ENCODE measurements around the gene FAM174B. TPM values are rescaled to one million over a fixed set of nuclear protein-coding genes. Genes with fewer than 3 reads are reported as not detected.
A peak's percentile ranks its signal among the peaks of the same experiment; 100 is the strongest.

The FAM174B gene
- total and polyA plus RNA-seq, 4 donors = 9.9 to 23.5 (median 17.9) TPM

- WGBS (ENCODE audit: insufficient coverage) = 81% methylated on average over 3 of the region's 4 CpGs
- no peaks in the 10 kb centered on the region for H3K27me3 ChIP-seq (ENCODE audit: control insufficient read depth, insufficient read depth, low read length)
- no peaks in the 10 kb centered on the region for H3K9me3 ChIP-seq (ENCODE audit: control insufficient read depth, insufficient read depth, low read length)
- H3K4me3 ChIP-seq (ENCODE audit: low read depth, low read length) = no peak overlapping the region
- DNase-seq (ENCODE audit: low read depth in 4 of 6, low spot score in 6 of 6) = peak in 1 of 6 donors; percentile 43
- H3K4me1 ChIP-seq (ENCODE audit: control insufficient read depth, insufficient read depth, low read length) = peaks cover 8% of the 10 kb centered on the region
- H3K36me3 ChIP-seq (ENCODE audit: control insufficient read depth, insufficient read depth, low read length) = no peaks in the 10 kb centered on the region
- no peak overlapping the region for H3K27ac ChIP-seq (ENCODE audit: low read depth, low read length)
These were observed 22.4 kb upstream of the FAM174B start for GRCh38 chr15:92677999-92678398.

GRCh38 chr15:92676561-92676960 lies 21.0 kb upstream of the FAM174B start:
- Histone ChIP-seq H3K27ac (ENCODE audit: low read depth, low read length) (no peak overlapping the region), H3K36me3 (ENCODE audit: control insufficient read depth, insufficient read depth, low read length) (no peaks in the 10 kb centered on the region), H3K9me3 (ENCODE audit: control insufficient read depth, insufficient read depth, low read length) (no peaks in the 10 kb centered on the region), H3K4me1 (ENCODE audit: control insufficient read depth, insufficient read depth, low read length) (peaks cover 8% of the 10 kb centered on the region), H3K4me3 (ENCODE audit: low read depth, low read length) (no peak overlapping the region), H3K27me3 (ENCODE audit: control insufficient read depth, insufficient read depth, low read length) (no peaks in the 10 kb centered on the region)
- DNase-seq (ENCODE audit: low read depth in 4 of 6, low spot score in 6 of 6) = no peak
- WGBS (ENCODE audit: insufficient coverage) = no CpG with 5 or more reads among the region's 2 CpGs

GRCh38 chr15:92675485-92675884 lies 19.9 kb upstream of the FAM174B start:
- Histone ChIP-seq H3K27ac (ENCODE audit: low read depth, low read length) (no peak overlapping the region), H3K27me3 (ENCODE audit: control insufficient read depth, insufficient read depth, low read length) (no peaks in the 10 kb centered on the region), H3K36me3 (ENCODE audit: control insufficient read depth, insufficient read depth, low read length) (no peaks in the 10 kb centered on the region), H3K9me3 (ENCODE audit: control insufficient read depth, insufficient read depth, low read length) (no peaks in the 10 kb centered on the region), H3K4me3 (ENCODE audit: low read depth, low read length) (no peak overlapping the region), H3K4me1 (ENCODE audit: control insufficient read depth, insufficient read depth, low read length) (peaks cover 7% of the 10 kb centered on the region)
- peak in 1 of 6 donors; percentile 22 for DNase-seq (ENCODE audit: low read depth in 4 of 6, low spot score in 6 of 6)
- WGBS (ENCODE audit: insufficient coverage) = 60% methylated on average over 1 of the region's 4 CpGs

- Histone ChIP-seq H3K27me3 (ENCODE audit: control insufficient read depth, insufficient read depth, low read length) (no peaks in the 10 kb centered on the region), H3K4me3 (ENCODE audit: low read depth, low read length) (no peak overlapping the region), H3K27ac (ENCODE audit: low read depth, low read length) (no peak overlapping the region), H3K36me3 (ENCODE audit: control insufficient read depth, insufficient read depth, low read length) (no peaks in the 10 kb centered on the region), H3K9me3 (ENCODE audit: control insufficient read depth, insufficient read depth, low read length) (no peaks in the 10 kb centered on the region), H3K4me1 (ENCODE audit: control insufficient read depth, insufficient read depth, low read length) (peaks cover 7% of the 10 kb centered on the region)
- no peak for DNase-seq (ENCODE audit: low read depth in 4 of 6, low spot score in 6 of 6)
- 93% methylated on average over 4 of the region's 6 CpGs for WGBS (ENCODE audit: insufficient coverage)
These were observed 18.8 kb upstream of the FAM174B start for GRCh38 chr15:92674347-92674746.

- Histone ChIP-seq H3K4me3 (ENCODE audit: low read depth, low read length) (no peak overlapping the region), H3K36me3 (ENCODE audit: control insufficient read depth, insufficient read depth, low read length) (no peaks in the 10 kb centered on the region), H3K27ac (ENCODE audit: low read depth, low read length) (no peak overlapping the region), H3K9me3 (ENCODE audit: control insufficient read depth, insufficient read depth, low read length) (no peaks in the 10 kb centered on the region), H3K4me1 (ENCODE audit: control insufficient read depth, insufficient read depth, low read length) (peaks cover 14% of the 10 kb centered on the region), H3K27me3 (ENCODE audit: control insufficient read depth, insufficient read depth, low read length) (no peaks in the 10 kb centered on the region)
- no peak for DNase-seq (ENCODE audit: low read depth in 4 of 6, low spot score in 6 of 6)
- WGBS (ENCODE audit: insufficient coverage) = 50% methylated on average over 2 of the region's 6 CpGs
These were observed 16.5 kb upstream of the FAM174B start for GRCh38 chr15:92672102-92672501.

GRCh38 chr15:92671406-92671805 lies 15.8 kb upstream of the FAM174B start:
- no peak overlapping the region for H3K4me3 ChIP-seq (ENCODE audit: low read depth, low read length)
- H3K27me3 ChIP-seq (ENCODE audit: control insufficient read depth, insufficient read depth, low read length) = no peaks in the 10 kb centered on the region
- H3K9me3 ChIP-seq (ENCODE audit: control insufficient read depth, insufficient read depth, low read length) = no peaks in the 10 kb centered on the region
- no peaks in the 10 kb centered on the region for H3K36me3 ChIP-seq (ENCODE audit: control insufficient read depth, insufficient read depth, low read length)
- peak in 1 of 6 donors; percentile 62 for DNase-seq (ENCODE audit: low read depth in 4 of 6, low spot score in 6 of 6)
- WGBS (ENCODE audit: insufficient coverage) = 100% methylated on average over 2 of the region's 3 CpGs
- no peak overlapping the region for H3K27ac ChIP-seq (ENCODE audit: low read depth, low read length)
- peaks cover 19% of the 10 kb centered on the region for H3K4me1 ChIP-seq (ENCODE audit: control insufficient read depth, insufficient read depth, low read length)

GRCh38 chr15:92670621-92671020 lies 15.0 kb upstream of the FAM174B start:
- H3K4me3 ChIP-seq (ENCODE audit: low read depth, low read length) = no peak overlapping the region
- no peak overlapping the region for H3K27ac ChIP-seq (ENCODE audit: low read depth, low read length)
- DNase-seq (ENCODE audit: low read depth in 4 of 6, low spot score in 6 of 6) = peak in 1 of 6 donors; percentile 79
- 53% methylated on average over 2 of the region's 2 CpGs for WGBS (ENCODE audit: insufficient coverage)
- no peaks in the 10 kb centered on the region for H3K27me3 ChIP-seq (ENCODE audit: control insufficient read depth, insufficient read depth, low read length)
- H3K9me3 ChIP-seq (ENCODE audit: control insufficient read depth, insufficient read depth, low read length) = no peaks in the 10 kb centered on the region
- peaks cover 19% of the 10 kb centered on the region for H3K4me1 ChIP-seq (ENCODE audit: control insufficient read depth, insufficient read depth, low read length)
- no peaks in the 10 kb centered on the region for H3K36me3 ChIP-seq (ENCODE audit: control insufficient read depth, insufficient read depth, low read length)

- no peak overlapping the region for H3K4me3 ChIP-seq (ENCODE audit: low read depth, low read length)
- DNase-seq (ENCODE audit: low read depth in 4 of 6, low spot score in 6 of 6) = no peak
- H3K36me3 ChIP-seq (ENCODE audit: control insufficient read depth, insufficient read depth, low read length) = no peaks in the 10 kb centered on the region
- no peaks in the 10 kb centered on the region for H3K27me3 ChIP-seq (ENCODE audit: control insufficient read depth, insufficient read depth, low read length)
- H3K27ac ChIP-seq (ENCODE audit: low read depth, low read length) = no peak overlapping the region
- H3K4me1 ChIP-seq (ENCODE audit: control insufficient read depth, insufficient read depth, low read length) = peaks cover 19% of the 10 kb centered on the region
- 62% methylated on average over 2 of the region's 2 CpGs for WGBS (ENCODE audit: insufficient coverage)
- no peaks in the 10 kb centered on the region for H3K9me3 ChIP-seq (ENCODE audit: control insufficient read depth, insufficient read depth, low read length)
These were observed 13.9 kb upstream of the FAM174B start for GRCh38 chr15:92669432-92669831.

- Histone ChIP-seq H3K27ac (ENCODE audit: low read depth, low read length) (no peak overlapping the region), H3K36me3 (ENCODE audit: control insufficient read depth, insufficient read depth, low read length) (no peaks in the 10 kb centered on the region), H3K27me3 (ENCODE audit: control insufficient read depth, insufficient read depth, low read length) (no peaks in the 10 kb centered on the region), H3K4me1 (ENCODE audit: control insufficient read depth, insufficient read depth, low read length) (peaks cover 23% of the 10 kb centered on the region), H3K9me3 (ENCODE audit: control insufficient read depth, insufficient read depth, low read length) (no peaks in the 10 kb centered on the region), H3K4me3 (ENCODE audit: low read depth, low read length) (no peak overlapping the region)
- DNase-seq (ENCODE audit: low read depth in 4 of 6, low spot score in 6 of 6) = no peak
- no CpG with 5 or more reads among the region's 3 CpGs for WGBS (ENCODE audit: insufficient coverage)
These were observed 13.0 kb upstream of the FAM174B start for GRCh38 chr15:92668620-92669019.

GRCh38 chr15:92667970-92668485 lies 12.5 kb upstream of the FAM174B start:
- H3K27ac ChIP-seq (ENCODE audit: low read depth, low read length) = peak overlapping the region; percentile 29
- H3K4me1 ChIP-seq (ENCODE audit: control insufficient read depth, insufficient read depth, low read length) = peaks cover 20% of the 10 kb centered on the region
- WGBS (ENCODE audit: insufficient coverage) = 59% methylated on average over 4 of the region's 6 CpGs
- H3K4me3 ChIP-seq (ENCODE audit: low read depth, low read length) = no peak overlapping the region
- no peaks in the 10 kb centered on the region for H3K27me3 ChIP-seq (ENCODE audit: control insufficient read depth, insufficient read depth, low read length)
- H3K9me3 ChIP-seq (ENCODE audit: control insufficient read depth, insufficient read depth, low read length) = no peaks in the 10 kb centered on the region
- DNase-seq (ENCODE audit: low read depth in 4 of 6, low spot score in 6 of 6) = no peak
- no peaks in the 10 kb centered on the region for H3K36me3 ChIP-seq (ENCODE audit: control insufficient read depth, insufficient read depth, low read length)
